HG03039 (cell line): ENCODE data around the gene FANCB.

Experiments
- ATAC-seq: cut with Tn5 transposase; IDR thresholded peaks from one replicate; pipeline ENCODE4 v1.9.1; 2021; ENCODE audit warnings: mild to moderate bottlenecking, moderate library complexity; ENCODE audit not compliant: unreplicated experiment

The FANCB gene

GRCh38 chrX:14837155-14837554, 35.7 kb downstream of the FANCB start:
- ATAC-seq: no peak

DNA sequence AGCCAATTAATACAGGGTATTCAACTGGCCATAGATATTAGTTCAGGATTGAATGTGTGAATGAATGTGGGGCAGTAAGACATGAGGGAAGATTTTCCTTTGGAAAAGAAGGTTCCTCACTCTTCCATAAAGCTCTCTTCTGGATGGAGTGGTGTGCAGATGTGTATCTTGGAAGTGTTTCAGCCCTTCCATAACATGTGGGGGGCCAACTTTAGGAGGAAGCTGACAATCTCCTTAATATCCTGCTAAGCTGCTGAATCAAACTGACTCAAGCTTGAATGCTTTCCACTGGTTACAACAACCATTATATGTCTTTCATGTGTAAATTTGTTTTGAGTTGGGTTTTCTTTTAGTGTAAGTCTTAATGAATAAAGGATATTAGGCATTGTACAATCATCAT, 40.3 kb downstream of the FANCB start:
- ATAC-seq: no peak

GRCh38 chrX:14832151-14832550, 40.7 kb downstream of the FANCB start:
- ATAC-seq: no peak

DNA sequence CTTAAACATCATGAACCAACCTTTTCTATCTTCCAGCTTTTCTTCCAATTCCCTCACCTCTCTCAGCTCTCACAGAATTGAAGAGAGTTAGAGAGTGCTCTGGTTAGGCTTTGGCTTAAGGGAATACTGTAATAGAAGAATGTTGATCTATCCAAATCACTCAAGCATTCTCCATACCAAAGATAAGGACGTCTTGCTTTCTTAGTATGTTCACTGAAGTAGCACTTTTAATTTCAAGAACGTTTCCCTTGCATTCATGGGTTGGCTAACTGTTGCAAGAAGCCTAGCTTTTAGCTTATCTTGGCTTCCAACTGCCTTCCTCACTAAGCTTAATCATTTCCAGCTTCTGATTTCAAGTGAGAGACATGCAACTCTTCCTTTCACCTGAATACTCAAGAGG, 43.2 kb downstream of the FANCB start:
- ATAC-seq: no peak

GRCh38 chrX:14826319-14826718, 46.5 kb downstream of the FANCB start:
- no peak for ATAC-seq

- no peak for ATAC-seq
Measured at GRCh38 chrX:14825851-14826250, 47.0 kb downstream of the FANCB start.

- ATAC-seq: no peak
Measured at GRCh38 chrX:14819769-14820168, 53.1 kb downstream of the FANCB start.

DNA sequence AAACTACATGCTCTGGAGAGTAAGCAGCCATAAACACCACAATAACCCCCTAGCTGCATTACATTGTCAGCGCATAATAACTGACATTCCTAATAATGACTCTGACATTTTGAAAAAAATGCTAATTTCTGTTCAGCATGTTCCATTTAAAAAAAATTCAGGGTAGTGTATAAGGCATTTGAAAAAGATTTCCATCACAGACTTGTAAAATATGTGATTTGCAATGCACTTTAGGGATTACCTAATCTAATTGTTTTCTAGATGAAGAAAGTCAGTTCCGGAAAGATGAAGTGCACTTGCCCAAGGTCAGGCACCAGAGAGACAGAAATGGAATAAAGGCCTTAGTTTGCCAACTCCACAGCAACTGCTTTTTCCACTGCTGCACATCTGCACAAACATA, 55.3 kb downstream of the FANCB start:
- no peak for ATAC-seq

DNA sequence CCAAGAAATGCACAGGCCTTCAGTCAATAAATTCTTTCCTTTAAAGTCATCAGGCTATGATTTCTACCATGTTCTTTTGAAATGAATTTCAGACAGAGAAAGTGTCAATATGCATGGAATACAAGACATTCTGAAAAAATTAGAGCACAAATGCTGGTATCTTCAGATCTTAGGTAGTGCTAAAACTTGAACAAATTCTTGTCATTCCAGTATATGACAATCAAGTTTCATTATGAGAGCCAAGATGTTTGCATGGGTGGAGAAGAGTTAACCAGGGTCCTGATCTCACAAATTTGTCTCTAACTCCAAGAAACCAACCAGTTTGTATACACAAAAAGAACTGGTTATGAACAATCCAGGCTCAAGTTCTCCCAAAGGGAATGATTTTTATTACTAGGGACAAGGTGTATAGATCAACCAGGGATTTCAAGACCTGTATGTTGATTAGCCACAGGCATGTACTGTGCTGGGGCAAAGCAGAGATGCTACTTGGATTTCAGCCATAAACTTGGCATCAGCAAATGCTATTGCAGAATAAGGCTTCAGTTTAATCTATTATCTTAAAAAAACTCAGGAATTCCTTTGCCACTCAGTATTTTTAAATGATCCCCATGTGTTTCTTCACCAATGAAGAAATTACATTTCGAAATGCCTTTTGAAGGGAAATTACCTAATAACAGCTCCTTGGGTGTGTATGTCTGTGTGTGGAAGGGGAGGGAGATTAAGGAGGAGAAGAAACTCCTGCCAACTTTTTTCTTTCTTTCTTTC, 69.7 kb downstream of the FANCB start:
- no peak for ATAC-seq

DNA sequence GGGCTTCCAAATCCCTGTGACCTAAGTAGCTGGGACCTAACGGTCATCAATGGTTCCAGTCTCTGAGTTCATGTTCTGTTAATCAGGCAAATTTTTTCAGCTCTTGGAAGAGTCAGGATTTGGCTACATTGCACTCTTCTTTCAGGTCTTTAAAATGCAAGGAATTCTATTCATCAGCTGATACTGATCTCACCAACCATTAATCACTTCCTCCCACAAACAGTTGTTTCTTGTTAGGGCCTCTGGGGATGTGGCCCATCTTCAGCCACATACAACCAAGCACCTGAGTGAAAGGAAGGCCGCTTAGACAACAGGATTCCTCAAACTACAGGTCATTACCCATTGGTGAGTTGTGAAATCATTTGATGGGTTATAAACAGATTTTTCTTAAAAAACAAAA, 71.7 kb downstream of the FANCB start:
- ATAC-seq: no peak

GRCh38 chrX:14798805-14799397, 74.0 kb downstream of the FANCB start:
- ATAC-seq: no peak
